Activated T-cell treated with anti-CD3 and anti-CD28 coated beads, Interleukin-2, amount 50 U/mL, for 48 hours (primary cell): ENCODE data around the gene RBFOX2.
"Not testable (repeated sequence)": the region's sequence is repeated elsewhere in the genome, so short reads cannot be mapped to it uniquely, and the experiment has no call there.

ENCODE experiments used
- DNase-seq, 2 experiments: peaks; one replicate each; pipeline ENCODE4 v3.0.0-alpha.2; 2020

RBFOX2 gene

GRCh38 chr22:35758394-35758793 lies 270.2 kb downstream of the RBFOX2 start:
- no peak for DNase-seq

- no peak for DNase-seq
Observed at GRCh38 chr22:35756722-35757121, 271.9 kb downstream of the RBFOX2 start.

GRCh38 chr22:35754761-35755160 lies 273.9 kb downstream of the RBFOX2 start:
- no peak for DNase-seq

GRCh38 chr22:35752863-35753189 lies 275.8 kb downstream of the RBFOX2 start:
- DNase-seq, result no peak

GRCh38 chr22:35752006-35752862 lies 276.4 kb downstream of the RBFOX2 start:
- DNase-seq, result no peak

GRCh38 chr22:35749808-35750207 lies 278.8 kb downstream of the RBFOX2 start:
- DNase-seq, result no peak

GRCh38 chr22:35746946-35747703 lies 281.5 kb downstream of the RBFOX2 start:
- DNase-seq, result no peak

GRCh38 chr22:35746248-35746647 lies 282.4 kb downstream of the RBFOX2 start:
- no peak for DNase-seq

- DNase-seq, result no peak
Observed at GRCh38 chr22:35743326-35743860, 285.2 kb downstream of the RBFOX2 start.

- DNase-seq, result no peak
Observed at GRCh38 chr22:35742342-35743100, 286.1 kb downstream of the RBFOX2 start.

GRCh38 chr22:35740616-35741015 lies 288.0 kb downstream of the RBFOX2 start:
- DNase-seq, result no peak

GRCh38 chr22:35739931-35740380 lies 288.7 kb downstream of the RBFOX2 start:
- DNase-seq, result no peak

- DNase-seq, result no peak
Observed at GRCh38 chr22:35739076-35739930, 289.3 kb downstream of the RBFOX2 start.

GRCh38 chr22:35737886-35738285 lies 290.7 kb downstream of the RBFOX2 start:
- DNase-seq, result not testable (repeated sequence)

GRCh38 chr22:35736701-35737100 lies 291.9 kb downstream of the RBFOX2 start:
- no peak for DNase-seq

- no peak for DNase-seq
Observed at GRCh38 chr22:35736166-35736565, 292.5 kb downstream of the RBFOX2 start.

- DNase-seq, result no peak
Observed at GRCh38 chr22:35735542-35735941, 293.1 kb downstream of the RBFOX2 start.

- no peak for DNase-seq
Observed at GRCh38 chr22:35734517-35734827, 294.2 kb downstream of the RBFOX2 start.

GRCh38 chr22:35733791-35734516 lies 294.7 kb downstream of the RBFOX2 start:
- DNase-seq, result no peak

GRCh38 chr22:35733036-35733435 lies 295.6 kb downstream of the RBFOX2 start:
- no peak for DNase-seq

GRCh38 chr22:35732116-35732515 lies 296.5 kb downstream of the RBFOX2 start:
- no peak for DNase-seq

GRCh38 chr22:35731321-35731720 lies 297.3 kb downstream of the RBFOX2 start:
- DNase-seq, result no peak
